Prostate gland (tissue), 2 donors: ENCODE results near the gene APBB1. TPM values are rescaled to one million over a fixed set of nuclear protein-coding genes. Genes with fewer than 3 reads are reported as not detected.

Source experiments
- DNase-seq: peaks from one replicate; pipeline ENCODE4 v3.0.0-alpha.2; 2019; ENCODE audit warnings: low spot score
- H3K27ac ChIP-seq, 2 donors: fragments of 200-600 bp; sonication (generic); 2 replicates each; pipeline ENCODE4 v1.5.1; 2017 to 2019
- H3K27me3 ChIP-seq: fragments of 200-600 bp; sonication (generic); replicated peaks from 2 replicates; pipeline ENCODE4 v1.5.1; 2019; ENCODE audit not compliant: insufficient read depth
- H3K36me3 ChIP-seq, 2 donors: fragments of 200-600 bp; sonication (generic); 1 replicate in 1 of 2; 2 replicates in 1 of 2; pipeline versions ENCODE4 v1.5.1 to v1.8.1; 2017 to 2019
- H3K4me1 ChIP-seq: fragments of 200-600 bp; sonication (generic); replicated peaks from 2 replicates; pipeline ENCODE4 v1.5.1; 2019
- H3K4me3 ChIP-seq, 2 donors: fragments of 200-600 bp; sonication (generic); 2 replicates each; pipeline ENCODE4 v1.5.1; 2017 to 2019
- H3K9me3 ChIP-seq: fragments of 200-600 bp; sonication (generic); 2 replicates; pipeline ENCODE4 v1.5.1; 2017
- POLR2A ChIP-seq: fragments of 450-650 bp; IDR thresholded peaks from one replicate; pipeline ENCODE4 v1.6.1; 2016; ENCODE audit warnings: antibody characterized with exemption, mild to moderate bottlenecking
- POLR2AphosphoS5 ChIP-seq: sonication (generic); formaldehyde crosslinking; IDR thresholded peaks from one replicate; pipeline ENCODE4 v1.6.1; 2017; ENCODE audit warnings: antibody characterized with exemption
- WGBS: methylation state at CpG from one replicate; pipeline ENCODE4 v1.1.5; 2018; 5-methylcytosine and 5-hydroxymethylcytosine counted together
- intact Hi-C: fragments of 100-400 bp; cut with DNase I; formaldehyde crosslinking; loops from one replicate; pipeline ENCODE4 v1.14.2; 2022
- total RNA-seq, 2 donors: library from RNA; depleted of rRNA; stranded (reverse); fragments of >200 nt; gene quantifications; one replicate each; pipeline ENCODE4 v1.1.0, GENCODE V29; 2016
- TF ChIP-seq, protein P1 (sequence below), 4 experiments: fragments of 200-600 bp in 2 of 4; fragments of 450-650 bp in 2 of 4; sonication (generic) in 2 of 4; IDR thresholded peaks; 1 replicate in 3 of 4; 2 replicates in 1 of 4; pipeline ENCODE4 v1.5.1; 2016 to 2019; ENCODE audit warnings: antibody characterized with exemption in 4 of 4, mild to moderate bottlenecking in 2 of 4, moderate library complexity in 2 of 4

Gene APBB1
- total RNA-seq, 2 donors from 2014 or later = 35.4 to 65.5 TPM

DNA sequence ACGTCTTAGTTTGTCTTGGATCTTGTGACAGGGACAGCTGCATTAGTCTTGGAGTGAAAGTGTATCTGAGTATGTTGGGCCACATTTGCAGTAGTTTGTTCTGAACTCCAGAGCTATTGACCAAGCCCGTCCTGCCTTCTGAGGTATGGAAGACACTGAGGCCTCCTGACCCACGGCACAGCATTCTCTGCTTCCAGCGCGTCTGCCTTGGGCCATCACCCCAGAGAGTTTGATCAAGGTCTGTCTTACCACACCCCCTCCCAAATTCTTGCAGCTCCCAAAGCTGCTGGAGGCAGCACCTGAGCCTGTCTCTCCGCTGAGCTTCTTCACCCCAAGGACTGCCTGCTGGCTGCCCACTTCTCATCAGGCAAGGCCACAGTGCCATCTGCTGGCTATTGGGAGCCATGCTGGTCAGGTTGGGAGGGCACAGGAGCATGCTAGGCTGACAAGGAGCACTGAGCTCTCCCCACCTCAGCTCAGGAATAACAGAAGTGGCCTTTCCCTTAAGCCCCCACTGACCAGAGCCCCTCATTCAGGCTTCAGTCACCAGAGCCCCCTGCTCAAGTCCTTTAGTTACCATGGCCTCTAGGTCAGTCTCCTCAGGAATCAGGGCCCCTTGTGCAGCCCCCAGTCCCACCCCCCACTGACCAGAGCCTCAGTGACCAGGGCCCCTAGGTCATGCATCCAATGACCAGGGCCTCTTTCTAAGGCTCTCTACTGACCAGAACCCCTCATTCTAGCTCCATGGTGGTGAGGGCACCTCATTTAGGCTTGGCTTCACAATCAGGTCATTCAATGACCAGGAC lies 55.8 kb downstream of the APBB1 start:
- no peaks in the 10 kb centered on the region for H3K9me3 ChIP-seq
- intact Hi-C loops = loop anchor here (5.0 kb wide), 1 partner anchor 341 kb away; no protein-coding TSS in a partner anchor
- no peak overlapping the region for H3K4me3 ChIP-seq
- DNase-seq = peak; percentile 67
- no peak overlapping the region for H3K27ac ChIP-seq
- WGBS = 56% methylated on average over 6 of the region's 6 CpGs
- TF ChIP-seq, protein P1, sequence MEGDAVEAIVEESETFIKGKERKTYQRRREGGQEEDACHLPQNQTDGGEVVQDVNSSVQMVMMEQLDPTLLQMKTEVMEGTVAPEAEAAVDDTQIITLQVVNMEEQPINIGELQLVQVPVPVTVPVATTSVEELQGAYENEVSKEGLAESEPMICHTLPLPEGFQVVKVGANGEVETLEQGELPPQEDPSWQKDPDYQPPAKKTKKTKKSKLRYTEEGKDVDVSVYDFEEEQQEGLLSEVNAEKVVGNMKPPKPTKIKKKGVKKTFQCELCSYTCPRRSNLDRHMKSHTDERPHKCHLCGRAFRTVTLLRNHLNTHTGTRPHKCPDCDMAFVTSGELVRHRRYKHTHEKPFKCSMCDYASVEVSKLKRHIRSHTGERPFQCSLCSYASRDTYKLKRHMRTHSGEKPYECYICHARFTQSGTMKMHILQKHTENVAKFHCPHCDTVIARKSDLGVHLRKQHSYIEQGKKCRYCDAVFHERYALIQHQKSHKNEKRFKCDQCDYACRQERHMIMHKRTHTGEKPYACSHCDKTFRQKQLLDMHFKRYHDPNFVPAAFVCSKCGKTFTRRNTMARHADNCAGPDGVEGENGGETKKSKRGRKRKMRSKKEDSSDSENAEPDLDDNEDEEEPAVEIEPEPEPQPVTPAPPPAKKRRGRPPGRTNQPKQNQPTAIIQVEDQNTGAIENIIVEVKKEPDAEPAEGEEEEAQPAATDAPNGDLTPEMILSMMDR (IDR thresholded peaks at IDR 0.05) = peak; percentile 43 to 82 (median 68)
- no peak for TF ChIP-seq POLR2A
- H3K4me1 ChIP-seq = no peaks in the 10 kb centered on the region
- no peaks in the 10 kb centered on the region for H3K27me3 ChIP-seq
- no peaks in the 10 kb centered on the region for H3K36me3 ChIP-seq

DNA sequence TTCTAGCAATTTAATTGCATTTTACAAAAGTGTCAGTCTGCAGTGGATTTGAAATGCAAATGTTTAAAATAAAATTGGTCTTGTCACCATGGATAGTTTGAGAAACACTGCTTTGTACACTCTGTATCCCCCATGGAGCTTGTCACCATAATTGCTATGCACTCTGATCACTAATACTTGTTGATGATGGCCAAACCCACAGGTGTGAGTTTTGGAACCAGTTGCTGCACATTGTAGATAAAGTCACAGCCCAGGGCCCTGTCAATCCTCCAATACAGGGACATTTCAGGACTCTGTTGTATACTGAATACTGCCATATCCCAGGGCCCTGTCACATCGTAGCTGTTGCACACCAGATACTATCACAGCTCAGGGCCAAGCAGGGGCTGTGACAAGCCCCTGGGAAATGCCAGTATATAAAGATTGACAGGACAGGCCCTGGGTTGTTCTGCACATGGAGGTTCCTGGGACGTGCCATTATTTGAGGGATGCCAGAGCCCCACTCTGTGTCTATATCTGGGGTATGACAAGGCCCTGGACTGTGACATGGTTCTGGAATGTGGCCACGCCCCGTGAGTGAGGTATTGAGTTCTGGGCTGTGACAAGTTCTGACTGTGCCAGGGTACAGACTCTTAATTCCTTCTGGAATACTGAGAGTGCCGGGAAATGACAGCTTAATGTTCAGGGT lies 56.6 kb downstream of the APBB1 start:
- no peaks in the 10 kb centered on the region for H3K4me1 ChIP-seq
- intact Hi-C loops = loop anchor here (5.0 kb wide), 1 partner anchor 340 kb away; no protein-coding TSS in a partner anchor
- TF ChIP-seq POLR2AphosphoS5 (no peak), POLR2A (no peak)
- TF ChIP-seq, protein P1 (IDR thresholded peaks at IDR 0.05) = no peak
- no peaks in the 10 kb centered on the region for H3K36me3 ChIP-seq
- no peak for DNase-seq
- no peak overlapping the region for H3K4me3 ChIP-seq
- 67% methylated on average over 5 of the region's 5 CpGs for WGBS
- no peaks in the 10 kb centered on the region for H3K27me3 ChIP-seq
- no peak overlapping the region for H3K27ac ChIP-seq
- H3K9me3 ChIP-seq = no peaks in the 10 kb centered on the region

DNA sequence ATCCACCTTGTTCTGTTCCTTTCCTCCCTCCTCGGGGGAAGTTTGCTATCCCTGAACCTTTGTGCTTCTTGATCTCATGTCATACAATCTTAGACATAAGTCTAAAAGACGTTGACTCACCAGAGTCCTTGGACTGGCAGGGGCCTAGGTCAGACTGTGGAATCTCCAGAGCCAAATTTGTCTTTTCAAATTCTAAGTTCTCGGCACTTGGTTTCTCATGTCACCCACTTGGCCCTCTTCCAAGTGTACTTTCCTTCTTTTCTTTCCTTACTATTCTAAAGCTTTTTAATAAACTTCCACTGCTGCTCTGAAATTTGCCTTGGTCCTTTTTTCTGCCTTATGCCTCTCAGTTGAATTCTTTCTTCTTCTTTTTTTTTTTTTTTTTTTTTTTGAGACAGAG lies 58.7 kb downstream of the APBB1 start:
- intact Hi-C loops = loop anchor here (5.0 kb wide), 1 partner anchor 338 kb away; no protein-coding TSS in a partner anchor
- H3K27ac ChIP-seq = no peak overlapping the region
- H3K4me1 ChIP-seq = no peaks in the 10 kb centered on the region
- DNase-seq = no peak
- H3K9me3 ChIP-seq = no peaks in the 10 kb centered on the region
- H3K27me3 ChIP-seq = no peaks in the 10 kb centered on the region
- H3K4me3 ChIP-seq = no peak overlapping the region
- H3K36me3 ChIP-seq = no peaks in the 10 kb centered on the region
- 78% methylated on average over 3 of the region's 3 CpGs for WGBS
- TF ChIP-seq, protein P1 (IDR thresholded peaks at IDR 0.05) = no peak
- TF ChIP-seq POLR2A = no peak
- TF ChIP-seq POLR2AphosphoS5 = no peak

DNA sequence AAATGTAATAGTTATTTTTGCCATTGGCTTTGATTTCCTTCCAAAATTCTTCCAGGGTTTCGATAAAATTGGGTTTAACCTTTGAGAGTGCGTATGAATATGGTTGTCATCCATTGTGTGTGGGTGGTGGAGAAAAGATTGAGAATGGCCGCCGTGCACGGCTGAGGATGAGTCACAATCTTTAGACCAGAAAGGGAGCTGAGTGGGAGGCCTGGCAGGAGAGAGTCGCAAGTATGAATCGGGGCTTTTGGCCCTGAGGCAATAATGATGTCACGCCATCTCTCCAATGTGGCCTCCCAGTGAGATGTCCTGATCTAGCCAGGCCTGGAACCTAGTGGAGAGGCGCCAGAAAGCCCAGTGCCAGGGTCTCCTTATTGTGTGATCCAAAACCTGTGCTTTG lies 61.7 kb downstream of the APBB1 start:
- H3K27ac ChIP-seq = no peak overlapping the region
- H3K9me3 ChIP-seq = no peaks in the 10 kb centered on the region
- DNase-seq = no peak
- H3K36me3 ChIP-seq = no peaks in the 10 kb centered on the region
- 31% methylated on average over 9 of the region's 9 CpGs for WGBS
- no peak overlapping the region for H3K4me3 ChIP-seq
- intact Hi-C loops = no loop called here
- no peaks in the 10 kb centered on the region for H3K27me3 ChIP-seq
- no peak for TF ChIP-seq POLR2AphosphoS5
- no peak for TF ChIP-seq POLR2A
- TF ChIP-seq, protein P1 (IDR thresholded peaks at IDR 0.05) = no peak
- H3K4me1 ChIP-seq = no peaks in the 10 kb centered on the region
